ENCODE results near the gene CRABP2.

DNA sequence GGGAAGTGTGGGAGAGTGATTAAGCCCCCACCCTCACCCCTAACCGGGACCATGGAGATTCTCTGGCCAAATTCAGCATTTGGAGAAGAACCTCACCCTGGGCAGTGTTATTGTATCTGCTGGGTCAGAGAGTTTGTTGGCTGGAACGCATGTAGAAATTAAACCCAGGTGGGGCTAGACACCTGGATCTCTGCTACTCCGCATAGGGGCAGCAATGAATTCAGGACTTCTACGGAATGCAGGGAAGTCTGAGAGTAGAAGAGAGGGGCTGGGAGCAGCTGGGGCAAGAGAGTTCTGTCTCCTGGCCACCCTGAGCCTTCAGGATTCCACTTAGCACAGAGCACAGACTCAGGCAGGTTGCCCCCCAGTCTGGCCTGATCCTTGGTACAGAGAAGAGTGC, 3.6 kb upstream of the CRABP2 start:
- TF ChIP-seq, protein P1, sequence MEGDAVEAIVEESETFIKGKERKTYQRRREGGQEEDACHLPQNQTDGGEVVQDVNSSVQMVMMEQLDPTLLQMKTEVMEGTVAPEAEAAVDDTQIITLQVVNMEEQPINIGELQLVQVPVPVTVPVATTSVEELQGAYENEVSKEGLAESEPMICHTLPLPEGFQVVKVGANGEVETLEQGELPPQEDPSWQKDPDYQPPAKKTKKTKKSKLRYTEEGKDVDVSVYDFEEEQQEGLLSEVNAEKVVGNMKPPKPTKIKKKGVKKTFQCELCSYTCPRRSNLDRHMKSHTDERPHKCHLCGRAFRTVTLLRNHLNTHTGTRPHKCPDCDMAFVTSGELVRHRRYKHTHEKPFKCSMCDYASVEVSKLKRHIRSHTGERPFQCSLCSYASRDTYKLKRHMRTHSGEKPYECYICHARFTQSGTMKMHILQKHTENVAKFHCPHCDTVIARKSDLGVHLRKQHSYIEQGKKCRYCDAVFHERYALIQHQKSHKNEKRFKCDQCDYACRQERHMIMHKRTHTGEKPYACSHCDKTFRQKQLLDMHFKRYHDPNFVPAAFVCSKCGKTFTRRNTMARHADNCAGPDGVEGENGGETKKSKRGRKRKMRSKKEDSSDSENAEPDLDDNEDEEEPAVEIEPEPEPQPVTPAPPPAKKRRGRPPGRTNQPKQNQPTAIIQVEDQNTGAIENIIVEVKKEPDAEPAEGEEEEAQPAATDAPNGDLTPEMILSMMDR (IDR thresholded peaks at IDR 0.05), result no peak
- no peak for TF ChIP-seq ZFX (IDR thresholded peaks at IDR 0.05; ENCODE audit: borderline replicate concordance)

Measured in 22Rv1 (cell line).